ENCODE results near the gene LSAMP. TPM values are rescaled to one million over a fixed set of nuclear protein-coding genes. Genes with fewer than 3 reads are reported as not detected.

The LSAMP gene
- total and polyA plus RNA-seq, 7 donors = 0.23 to 47.1 (median 22.9) TPM

DNA sequence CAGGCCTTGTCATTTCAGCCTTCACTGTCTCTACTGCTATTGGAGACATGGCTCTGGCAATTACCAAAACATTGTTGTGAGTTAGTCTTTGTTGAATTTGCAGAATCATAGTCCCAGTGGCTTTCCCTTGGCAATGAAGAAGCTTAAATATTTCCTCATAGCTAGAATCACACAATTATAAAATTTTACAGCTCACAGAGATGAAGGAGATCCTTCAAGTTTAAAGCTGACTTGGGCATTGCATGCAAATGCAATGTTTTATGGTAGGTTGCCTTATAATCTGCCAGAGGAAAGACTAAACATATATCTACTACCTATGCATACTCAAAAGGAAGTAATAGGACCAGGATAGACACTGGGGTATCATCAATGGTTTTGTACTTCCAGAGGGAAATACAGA lies 90.9 kb downstream of the LSAMP start:
- no peaks in the 10 kb centered on the region for H3K9me3 ChIP-seq
- no peak overlapping the region for H3K4me3 ChIP-seq
- TF ChIP-seq EP300 (IDR thresholded peaks at IDR 0.05) = no peak
- no peak for TF ChIP-seq POLR2A (IDR thresholded peaks at IDR 0.05)
- TF ChIP-seq POLR2AphosphoS5 (IDR thresholded peaks at IDR 0.05) = no peak
- TF ChIP-seq, protein P1, sequence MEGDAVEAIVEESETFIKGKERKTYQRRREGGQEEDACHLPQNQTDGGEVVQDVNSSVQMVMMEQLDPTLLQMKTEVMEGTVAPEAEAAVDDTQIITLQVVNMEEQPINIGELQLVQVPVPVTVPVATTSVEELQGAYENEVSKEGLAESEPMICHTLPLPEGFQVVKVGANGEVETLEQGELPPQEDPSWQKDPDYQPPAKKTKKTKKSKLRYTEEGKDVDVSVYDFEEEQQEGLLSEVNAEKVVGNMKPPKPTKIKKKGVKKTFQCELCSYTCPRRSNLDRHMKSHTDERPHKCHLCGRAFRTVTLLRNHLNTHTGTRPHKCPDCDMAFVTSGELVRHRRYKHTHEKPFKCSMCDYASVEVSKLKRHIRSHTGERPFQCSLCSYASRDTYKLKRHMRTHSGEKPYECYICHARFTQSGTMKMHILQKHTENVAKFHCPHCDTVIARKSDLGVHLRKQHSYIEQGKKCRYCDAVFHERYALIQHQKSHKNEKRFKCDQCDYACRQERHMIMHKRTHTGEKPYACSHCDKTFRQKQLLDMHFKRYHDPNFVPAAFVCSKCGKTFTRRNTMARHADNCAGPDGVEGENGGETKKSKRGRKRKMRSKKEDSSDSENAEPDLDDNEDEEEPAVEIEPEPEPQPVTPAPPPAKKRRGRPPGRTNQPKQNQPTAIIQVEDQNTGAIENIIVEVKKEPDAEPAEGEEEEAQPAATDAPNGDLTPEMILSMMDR (IDR thresholded peaks at IDR 0.05) = no peak
- H3K36me3 ChIP-seq = no peaks in the 10 kb centered on the region
- peaks cover 0 to 27% (median 16%) of the 10 kb centered on the region in 4 donors for H3K4me1 ChIP-seq
- H3K27ac ChIP-seq = no peak overlapping the region
- intact Hi-C loops (cut with DNase I) = no loop called here
- DNase-seq = no peak
- H3K27me3 ChIP-seq = no peaks in the 10 kb centered on the region

DNA sequence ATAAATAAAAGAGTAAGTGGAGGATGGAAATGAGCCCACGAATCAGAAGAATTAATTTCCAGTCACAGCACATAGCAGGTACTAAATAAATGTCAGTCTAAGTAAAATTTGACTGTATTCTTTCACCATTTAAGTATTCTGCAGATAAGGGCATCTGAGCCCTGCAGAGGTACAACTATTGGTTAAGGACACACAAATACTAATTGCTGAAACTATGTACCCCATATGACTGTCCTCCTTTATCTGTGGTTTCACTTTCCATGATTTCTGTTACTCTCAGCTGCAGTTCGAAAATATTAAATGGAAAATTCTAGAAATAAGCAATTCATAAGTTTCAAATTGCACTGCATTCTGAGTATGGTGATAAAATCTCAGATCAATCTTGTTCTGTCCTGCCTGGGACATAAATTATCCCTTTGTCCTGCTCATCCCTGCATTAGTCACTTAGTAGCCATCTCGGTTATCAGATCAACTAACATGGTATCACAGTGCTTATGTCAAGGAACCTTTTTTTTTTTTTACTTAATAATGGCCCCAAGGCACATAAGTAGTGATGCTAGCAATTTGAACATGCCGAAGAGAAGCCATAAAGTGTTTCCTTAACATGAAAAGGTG lies 95.1 kb downstream of the LSAMP start:
- WGBS, 2 donors = 64 to 89% methylated on average over 4 of the region's 4 CpGs
- intact Hi-C loops (cut with DNase I) = no loop called here
- peaks cover 0 to 27% (median 16%) of the 10 kb centered on the region in 4 donors for H3K4me1 ChIP-seq
- no peaks in the 10 kb centered on the region for H3K9me3 ChIP-seq
- TF ChIP-seq EP300 (IDR thresholded peaks at IDR 0.05) (no peak), POLR2AphosphoS5 (IDR thresholded peaks at IDR 0.05) (no peak), POLR2A (IDR thresholded peaks at IDR 0.05) (no peak)
- TF ChIP-seq, protein P1 (IDR thresholded peaks at IDR 0.05) = no peak
- no peak overlapping the region for H3K4me3 ChIP-seq
- no peak for DNase-seq
- H3K36me3 ChIP-seq = no peaks in the 10 kb centered on the region
- no peak overlapping the region for H3K27ac ChIP-seq
- no peaks in the 10 kb centered on the region for H3K27me3 ChIP-seq

DNA sequence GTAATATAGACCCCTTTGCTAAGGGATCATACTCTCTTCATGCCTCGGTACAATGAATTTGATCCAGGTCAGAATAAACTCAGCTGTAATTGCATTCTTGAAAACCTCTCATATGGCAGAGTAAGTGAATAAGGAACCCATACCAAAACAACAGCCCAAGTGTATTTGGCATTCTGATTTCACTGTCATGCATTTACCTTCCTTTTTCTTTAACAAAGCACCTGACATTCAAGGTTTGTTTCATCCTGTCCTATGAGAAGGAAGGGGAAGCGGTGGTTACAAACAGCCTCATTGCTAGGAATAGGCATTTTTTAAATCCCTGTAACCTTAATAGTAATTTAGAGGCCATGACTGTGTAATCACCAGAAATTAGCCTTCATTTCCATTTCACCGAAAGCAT lies 97.1 kb downstream of the LSAMP start:
- Histone ChIP-seq H3K4me1 (peaks cover 0 to 27% (median 16%) of the 10 kb centered on the region in 4 donors), H3K4me3 (no peak overlapping the region), H3K27me3 (no peaks in the 10 kb centered on the region), H3K36me3 (no peaks in the 10 kb centered on the region), H3K9me3 (no peaks in the 10 kb centered on the region), H3K27ac (no peak overlapping the region)
- WGBS, 2 donors = 92 to 94% methylated on average over 3 of the region's 3 CpGs
- intact Hi-C loops (cut with DNase I) = no loop called here
- no peak for DNase-seq
- no peak for TF ChIP-seq POLR2A (IDR thresholded peaks at IDR 0.05)
- no peak for TF ChIP-seq POLR2AphosphoS5 (IDR thresholded peaks at IDR 0.05)
- TF ChIP-seq, protein P1 (IDR thresholded peaks at IDR 0.05) = no peak
- TF ChIP-seq EP300 (IDR thresholded peaks at IDR 0.05) = no peak

DNA sequence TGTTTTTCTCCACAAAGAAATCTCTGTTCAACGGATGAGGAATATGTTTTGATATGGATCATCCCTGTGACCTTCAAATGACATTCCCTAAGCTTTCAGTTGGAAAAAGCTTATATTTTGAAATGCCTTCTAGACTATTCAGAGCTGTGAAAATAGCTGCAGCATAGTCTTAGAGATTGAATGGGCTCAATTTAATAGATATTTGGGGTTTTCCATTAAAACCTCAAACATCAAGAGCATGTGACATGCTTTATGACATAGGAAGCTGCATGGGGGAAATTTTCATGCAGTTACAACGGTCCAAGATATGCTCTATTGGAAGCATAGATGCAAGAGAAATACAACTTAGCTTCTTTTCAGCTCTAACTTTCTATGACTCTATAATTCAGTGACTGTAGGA lies 102.8 kb downstream of the LSAMP start:
- Histone ChIP-seq H3K27ac (no peak overlapping the region), H3K9me3 (no peaks in the 10 kb centered on the region), H3K4me1 (peaks cover 0 to 23% (median 13%) of the 10 kb centered on the region in 4 donors), H3K4me3 (no peak overlapping the region), H3K36me3 (no peaks in the 10 kb centered on the region), H3K27me3 (no peaks in the 10 kb centered on the region)
- WGBS, 2 donors = 56 to 67% methylated on average over 2 of the region's 2 CpGs
- intact Hi-C loops (cut with DNase I) = no loop called here
- DNase-seq = no peak
- TF ChIP-seq, protein P1 (IDR thresholded peaks at IDR 0.05) = no peak
- TF ChIP-seq POLR2AphosphoS5 (IDR thresholded peaks at IDR 0.05) = no peak
- TF ChIP-seq EP300 (IDR thresholded peaks at IDR 0.05) = no peak
- no peak for TF ChIP-seq POLR2A (IDR thresholded peaks at IDR 0.05)

DNA sequence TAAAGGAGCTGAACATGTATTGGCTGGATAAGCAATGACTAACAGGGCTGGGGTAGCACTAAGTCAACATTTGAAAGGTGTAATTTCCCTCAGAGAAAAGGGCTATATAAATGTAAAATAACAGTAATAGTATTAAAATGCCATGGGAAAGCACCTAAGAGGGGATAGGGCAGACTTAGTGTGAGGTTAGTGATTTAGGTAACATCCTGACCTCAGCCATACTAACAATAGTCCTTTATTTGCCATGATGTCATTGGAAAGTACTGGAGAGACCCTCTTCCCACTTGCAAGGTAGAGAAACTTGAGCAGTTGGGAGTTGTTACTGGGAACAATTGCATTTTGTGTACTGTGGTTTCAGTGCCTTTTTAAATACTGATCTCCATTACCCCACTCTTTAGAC lies 103.4 kb downstream of the LSAMP start:
- H3K36me3 ChIP-seq = no peaks in the 10 kb centered on the region
- H3K27ac ChIP-seq = no peak overlapping the region
- peaks cover 0 to 23% (median 13%) of the 10 kb centered on the region in 4 donors for H3K4me1 ChIP-seq
- no peaks in the 10 kb centered on the region for H3K27me3 ChIP-seq
- no peak for DNase-seq
- H3K9me3 ChIP-seq = no peaks in the 10 kb centered on the region
- intact Hi-C loops (cut with DNase I) = no loop called here
- TF ChIP-seq EP300 (IDR thresholded peaks at IDR 0.05) = no peak
- no peak for TF ChIP-seq POLR2A (IDR thresholded peaks at IDR 0.05)
- TF ChIP-seq, protein P1 (IDR thresholded peaks at IDR 0.05) = no peak
- TF ChIP-seq POLR2AphosphoS5 (IDR thresholded peaks at IDR 0.05) = no peak
- H3K4me3 ChIP-seq = no peak overlapping the region

Measured in sigmoid colon (tissue), 7 donors.